Astrocyte of the cerebellum (primary cell): Measurements from ENCODE around the gene IGFLR1.

ENCODE experiments used
- DNase-seq: peaks from one replicate; pipeline ENCODE4 v3.0.0-alpha.2; 2011; ENCODE audit warnings: low read depth
- H3K4me3 ChIP-seq: 2 replicates; pipeline ENCODE4 v1.5.1; 2011; ENCODE audit warnings: mild to moderate bottlenecking, low read depth, low read length, moderate library complexity
- in situ Hi-C: cut with HindIII; loops from 2 replicates; pipeline ENCODE4 v1.10.0; 2017; ENCODE audit warnings: low sequenced_read_pairs
- TF ChIP-seq, protein P1 (sequence below): IDR thresholded peaks from 2 replicates; pipeline ENCODE4 v1.5.1; 2012; ENCODE audit warnings: low read length, low read depth, moderate library complexity, mild to moderate bottlenecking; ENCODE audit errors: missing control alignments

The IGFLR1 gene

GRCh38 chr19:35723671-35724070 is 18.6 kb downstream of the IGFLR1 start:
- in situ Hi-C loops = no loop called here
- DNase-seq = no peak

DNA sequence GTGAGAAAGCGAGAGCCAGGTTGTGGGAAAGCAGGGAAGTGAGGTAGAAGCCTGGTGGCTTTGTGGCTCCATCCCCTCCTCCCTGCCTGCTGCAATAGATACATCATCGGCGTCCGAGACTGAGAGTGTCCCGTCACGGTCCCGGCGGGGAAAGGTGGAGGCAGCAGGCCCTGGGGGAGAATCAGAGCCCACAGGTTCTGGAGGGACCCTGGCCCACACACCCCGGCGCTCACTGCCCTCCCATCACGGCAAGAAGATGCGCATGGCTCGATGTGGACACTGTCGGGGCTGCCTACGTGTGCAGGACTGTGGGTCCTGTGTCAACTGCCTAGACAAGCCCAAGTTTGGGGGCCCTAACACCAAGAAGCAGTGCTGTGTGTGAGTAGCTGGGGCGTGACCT is 19.4 kb downstream of the IGFLR1 start:
- DNase-seq = no peak
- TF ChIP-seq, protein P1, sequence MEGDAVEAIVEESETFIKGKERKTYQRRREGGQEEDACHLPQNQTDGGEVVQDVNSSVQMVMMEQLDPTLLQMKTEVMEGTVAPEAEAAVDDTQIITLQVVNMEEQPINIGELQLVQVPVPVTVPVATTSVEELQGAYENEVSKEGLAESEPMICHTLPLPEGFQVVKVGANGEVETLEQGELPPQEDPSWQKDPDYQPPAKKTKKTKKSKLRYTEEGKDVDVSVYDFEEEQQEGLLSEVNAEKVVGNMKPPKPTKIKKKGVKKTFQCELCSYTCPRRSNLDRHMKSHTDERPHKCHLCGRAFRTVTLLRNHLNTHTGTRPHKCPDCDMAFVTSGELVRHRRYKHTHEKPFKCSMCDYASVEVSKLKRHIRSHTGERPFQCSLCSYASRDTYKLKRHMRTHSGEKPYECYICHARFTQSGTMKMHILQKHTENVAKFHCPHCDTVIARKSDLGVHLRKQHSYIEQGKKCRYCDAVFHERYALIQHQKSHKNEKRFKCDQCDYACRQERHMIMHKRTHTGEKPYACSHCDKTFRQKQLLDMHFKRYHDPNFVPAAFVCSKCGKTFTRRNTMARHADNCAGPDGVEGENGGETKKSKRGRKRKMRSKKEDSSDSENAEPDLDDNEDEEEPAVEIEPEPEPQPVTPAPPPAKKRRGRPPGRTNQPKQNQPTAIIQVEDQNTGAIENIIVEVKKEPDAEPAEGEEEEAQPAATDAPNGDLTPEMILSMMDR = no peak
- H3K4me3 ChIP-seq = no peak overlapping the region
- in situ Hi-C loops = no loop called here

More at GRCh38 chr19:35723671-35724070, 18.6 kb downstream of the IGFLR1 start:
- H3K4me3 ChIP-seq = no peak overlapping the region
- TF ChIP-seq, protein P1 = no peak

- TF ChIP-seq, protein P1 = no peak
- no peak for DNase-seq
- H3K4me3 ChIP-seq = no peak overlapping the region
- in situ Hi-C loops = no loop called here
Observed at GRCh38 chr19:35722461-35722860, 19.8 kb downstream of the IGFLR1 start.

- in situ Hi-C loops = no loop called here
- TF ChIP-seq, protein P1 = no peak
- no peak for DNase-seq
- no peak overlapping the region for H3K4me3 ChIP-seq
Observed at GRCh38 chr19:35721374-35721773, 20.9 kb downstream of the IGFLR1 start.

DNA sequence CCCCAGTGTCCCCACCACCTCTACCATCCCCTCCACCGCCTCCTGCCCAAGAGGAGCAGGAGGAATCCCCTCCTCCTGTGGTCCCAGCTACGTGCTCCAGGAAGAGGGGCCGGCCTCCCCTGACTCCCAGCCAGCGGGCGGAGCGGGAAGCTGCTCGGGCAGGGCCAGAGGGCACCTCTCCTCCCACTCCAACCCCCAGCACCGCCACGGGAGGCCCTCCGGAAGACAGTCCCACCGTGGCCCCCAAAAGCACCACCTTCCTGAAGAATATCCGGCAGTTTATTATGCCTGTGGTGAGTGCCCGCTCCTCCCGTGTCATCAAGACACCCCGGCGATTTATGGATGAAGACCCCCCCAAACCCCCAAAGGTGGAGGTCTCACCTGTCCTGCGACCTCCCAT is 21.6 kb downstream of the IGFLR1 start:
- no peak overlapping the region for H3K4me3 ChIP-seq
- TF ChIP-seq, protein P1 = no peak
- in situ Hi-C loops = no loop called here
- DNase-seq = no peak

GRCh38 chr19:35720163-35720524 is 22.1 kb downstream of the IGFLR1 start:
- TF ChIP-seq, protein P1 = no peak
- no peak overlapping the region for H3K4me3 ChIP-seq
- in situ Hi-C loops = no loop called here
- no peak for DNase-seq

- in situ Hi-C loops = no loop called here
- TF ChIP-seq, protein P1 = no peak
- peak overlapping the region; percentile 82 for H3K4me3 ChIP-seq
- no peak for DNase-seq
Observed at GRCh38 chr19:35719402-35720162, 22.7 kb downstream of the IGFLR1 start.
